NOMO-1 treated with DMSO at 0.1 percent for 48 hours (cell line): ENCODE results near the gene FNBP1.

Experiments used
- DNase-seq: peaks from one replicate; lab custom pipeline; 2025; ENCODE audit not compliant: unreplicated experiment; lab: John Stamatoyannopoulos, UW

FNBP1 gene

DNA sequence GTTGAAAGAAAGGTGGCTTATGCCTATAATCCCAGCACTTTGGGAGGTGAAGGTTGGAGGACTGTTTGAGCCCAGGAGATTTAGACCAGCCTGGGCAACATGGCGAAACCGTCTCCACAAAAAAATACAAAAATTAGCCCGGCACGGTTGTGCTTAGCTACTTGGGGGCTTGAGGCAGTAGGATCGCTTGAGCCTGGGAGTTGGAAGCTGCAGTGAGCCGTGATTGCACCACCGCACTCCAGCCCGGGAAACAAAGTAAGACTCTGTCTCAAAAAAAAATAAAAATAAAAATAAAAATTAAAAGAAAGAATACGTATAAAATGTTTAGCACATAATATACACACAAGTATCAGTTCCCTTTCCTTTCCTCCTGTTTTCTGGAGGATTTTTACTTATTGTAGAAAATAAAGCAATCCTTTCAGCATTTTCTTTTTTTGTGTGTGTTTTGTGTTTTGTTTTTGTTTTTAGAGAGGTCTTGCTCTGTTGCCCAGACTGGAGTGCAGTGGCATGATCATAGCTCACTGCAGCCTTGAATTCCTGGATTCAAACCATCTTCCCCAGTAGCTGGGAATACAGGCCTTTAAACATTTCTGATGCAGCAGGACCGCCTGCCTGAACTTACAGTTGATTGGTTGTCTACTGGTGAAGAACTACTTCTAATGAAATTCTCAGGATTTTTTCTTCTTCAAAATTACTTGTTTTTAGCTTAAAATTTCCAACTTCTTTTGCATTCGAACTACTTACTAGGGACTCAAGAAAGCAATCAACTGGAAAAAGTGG lies 6.6 kb upstream of the FNBP1 start:
- no peak for DNase-seq

DNA sequence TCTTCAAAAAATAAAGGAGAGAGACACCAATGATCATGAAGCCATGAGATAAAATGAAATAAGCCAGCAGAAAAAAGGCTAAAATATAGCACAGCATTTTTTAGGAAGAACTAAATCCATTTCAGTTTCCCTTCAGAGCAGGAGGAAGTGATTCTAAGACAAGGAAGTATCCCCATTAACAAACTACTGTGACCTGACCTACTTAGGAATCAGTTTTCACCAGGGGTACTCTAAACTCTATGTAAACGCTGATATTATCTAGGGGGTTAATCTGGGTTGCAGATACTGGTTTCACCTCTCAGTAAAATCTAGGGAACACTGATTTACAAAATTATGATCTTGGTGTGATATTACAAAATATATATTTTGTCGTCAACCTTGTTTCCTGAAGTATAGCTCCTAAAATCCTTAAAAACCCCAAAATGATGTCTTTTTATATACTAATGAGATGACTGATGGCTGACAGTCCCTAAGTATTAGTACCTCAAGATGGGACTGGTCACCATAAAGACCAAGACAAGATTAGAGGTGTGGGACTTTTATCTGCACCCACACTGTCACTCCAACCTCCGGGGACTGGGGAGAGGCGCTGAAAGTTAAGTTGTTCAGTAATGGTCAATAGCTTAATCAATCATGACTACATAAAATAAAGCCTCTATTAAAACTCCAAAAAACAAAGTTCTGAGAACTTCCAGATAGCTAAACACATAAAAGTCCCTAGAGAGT lies 2.9 kb upstream of the FNBP1 start:
- peak; percentile 71 for DNase-seq

DNA sequence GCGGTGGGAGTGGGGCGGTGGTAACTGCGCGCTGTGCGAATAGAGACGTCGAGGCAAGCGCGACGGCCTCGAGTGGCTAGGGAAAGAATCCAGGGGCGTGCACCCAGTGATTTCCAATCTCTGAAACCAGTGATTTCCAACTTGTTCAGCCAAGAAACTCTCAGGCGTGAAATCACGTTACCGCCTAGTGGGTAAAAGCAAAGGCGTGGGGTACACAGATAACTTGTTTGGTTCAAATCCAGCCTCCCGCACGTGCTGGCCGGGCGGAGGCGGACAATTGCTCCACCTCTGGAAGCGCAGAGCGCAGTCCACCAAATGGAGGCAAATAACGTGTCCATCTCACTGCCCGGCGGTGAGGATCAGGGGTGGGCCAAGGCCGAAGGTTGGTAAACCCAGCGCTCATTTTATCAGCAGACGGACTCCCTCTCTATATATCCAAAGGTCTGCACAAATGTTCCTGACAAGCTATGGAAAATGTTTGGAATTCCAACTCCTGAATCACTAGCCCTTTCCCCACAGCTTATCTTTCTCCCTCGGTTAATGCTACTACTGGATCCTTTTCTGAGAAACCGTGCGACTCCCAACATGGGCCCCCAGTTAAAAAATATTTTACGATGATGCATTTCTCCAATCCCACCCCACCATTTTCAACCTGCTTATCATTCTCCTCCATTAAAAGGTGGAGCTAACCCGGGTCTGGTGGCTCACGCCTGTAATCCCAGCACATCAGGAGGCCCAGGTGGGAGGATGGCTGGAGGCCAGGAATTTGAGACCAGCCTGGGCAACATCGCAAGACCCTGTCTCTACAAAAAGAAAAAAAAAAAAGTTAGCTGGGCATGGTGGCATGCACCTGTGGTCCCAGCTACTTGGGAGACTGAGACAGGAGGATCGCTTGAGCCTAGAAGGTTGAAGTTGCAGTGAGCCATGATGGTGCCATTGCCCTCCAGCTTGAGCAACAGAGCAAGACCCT lies 950 bp upstream of the FNBP1 start:
- DNase-seq: peak; percentile 16

DNA sequence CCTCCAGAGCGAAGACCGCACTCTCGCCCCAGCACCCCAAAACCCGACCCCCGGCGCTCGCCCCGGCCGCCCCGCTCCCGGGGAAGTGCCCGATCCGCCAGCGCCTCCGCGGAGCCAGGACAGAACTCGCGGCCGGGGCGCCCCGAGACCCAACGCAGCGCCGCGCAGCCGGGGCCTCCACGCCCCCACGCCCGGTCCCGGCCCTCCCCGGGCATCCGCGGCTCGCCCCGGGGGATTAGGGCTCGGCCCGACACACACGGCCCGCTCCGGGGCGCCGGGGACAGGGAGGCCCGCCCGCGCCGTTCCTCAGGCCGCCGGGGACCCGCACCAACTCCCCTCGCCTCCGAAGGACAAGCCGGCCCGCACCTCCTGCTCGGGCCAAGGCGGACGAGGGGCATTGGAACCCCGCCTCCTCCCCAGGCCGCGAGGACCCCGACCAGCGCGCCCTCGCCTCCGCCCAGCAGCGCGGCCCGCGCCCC lies 544 bp downstream of the FNBP1 start:
- no peak for DNase-seq

DNA sequence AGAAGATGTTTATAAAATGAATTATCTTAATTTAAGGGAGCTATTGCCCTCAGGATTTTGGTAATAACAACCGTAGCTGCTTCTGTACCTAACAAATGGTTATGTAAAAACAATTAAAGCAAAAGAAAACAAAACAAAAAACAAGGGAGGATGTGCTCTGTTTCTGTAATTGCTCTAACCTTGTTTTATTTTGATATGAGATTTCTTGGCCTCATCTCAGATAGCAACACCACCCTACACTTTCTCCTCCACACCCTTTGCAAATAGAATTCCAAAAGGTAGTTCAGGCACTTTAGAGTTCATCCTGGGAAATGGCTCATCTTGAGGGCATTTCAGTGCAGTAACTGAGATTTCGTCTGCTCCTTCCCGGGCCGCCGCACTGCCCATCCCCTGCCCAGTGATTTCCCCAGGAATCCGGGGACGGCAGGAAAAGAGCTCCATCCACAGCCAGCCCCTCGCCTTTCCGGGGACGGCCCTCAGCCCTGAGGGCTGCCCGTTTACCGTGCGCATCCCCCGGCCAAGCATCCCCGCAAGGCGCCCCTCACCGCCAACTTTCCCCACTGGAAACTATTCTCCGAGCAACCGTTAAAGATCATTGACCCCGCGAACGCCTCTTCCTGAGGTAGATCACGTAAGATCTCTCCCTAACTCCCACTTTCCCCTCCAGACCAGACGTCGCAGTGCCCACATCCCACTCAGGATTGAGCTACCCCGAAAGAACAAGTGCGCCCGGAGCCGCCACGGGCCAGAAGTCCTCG lies 1.2 kb downstream of the FNBP1 start:
- DNase-seq: no peak

DNA sequence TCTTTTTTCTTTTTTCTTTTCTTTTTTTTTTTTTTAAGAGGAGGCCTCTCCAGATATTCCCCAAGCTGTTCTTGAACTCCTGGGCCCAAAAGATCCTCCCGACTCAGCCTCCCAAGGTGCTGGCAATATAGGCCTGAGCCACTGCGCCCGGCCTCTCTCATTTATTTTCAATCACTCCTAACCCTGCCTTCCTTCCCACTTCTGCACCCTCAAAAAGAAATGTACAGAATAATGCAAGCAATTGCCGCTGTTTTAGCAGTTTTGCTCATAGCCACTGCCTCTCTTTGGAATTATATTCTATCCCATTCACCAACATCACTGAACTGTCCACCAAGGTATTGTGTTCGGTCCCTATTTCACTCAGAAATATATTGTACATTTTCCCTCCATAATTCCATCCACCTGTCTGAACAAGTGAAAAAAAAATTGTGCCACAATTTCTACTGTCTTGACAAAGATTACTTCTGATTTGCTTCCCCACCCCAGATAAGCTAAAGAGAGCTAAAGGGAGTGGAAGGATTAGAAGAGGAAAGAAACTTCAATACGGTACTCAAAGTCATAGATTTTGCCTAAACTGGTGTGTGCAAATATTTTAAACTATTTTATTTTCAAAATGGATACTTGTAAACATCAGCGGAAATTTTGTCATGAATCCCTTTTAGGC lies 1.9 kb downstream of the FNBP1 start:
- no peak for DNase-seq

DNA sequence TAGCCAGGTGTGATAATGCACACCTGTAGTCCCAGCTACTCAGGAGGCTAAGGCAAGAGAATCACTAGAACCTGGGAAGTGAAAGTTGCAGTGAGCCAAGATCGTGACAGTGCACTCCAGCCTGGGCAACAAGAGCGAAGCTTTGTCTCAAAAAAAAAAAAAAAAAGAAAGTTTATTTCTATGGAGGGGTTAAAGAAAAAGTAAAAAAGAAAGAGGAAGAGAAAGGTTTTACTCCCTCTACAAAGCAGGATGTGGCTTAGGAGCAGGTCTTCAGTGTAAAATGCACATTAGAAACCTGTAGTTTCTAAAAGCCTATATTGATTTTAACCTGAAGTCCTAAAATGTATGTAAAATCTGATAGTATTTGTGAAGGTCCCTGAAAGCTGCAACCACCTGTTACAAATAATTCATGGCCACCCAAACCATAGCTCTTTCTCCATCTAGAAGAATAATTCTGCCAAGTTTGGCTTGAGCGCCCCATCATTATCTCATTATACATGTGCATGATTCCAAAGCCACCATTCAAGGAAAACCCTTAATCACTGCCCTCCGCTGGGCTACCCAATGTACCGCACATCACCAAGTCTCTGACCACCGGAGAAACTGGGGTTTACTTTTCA lies 3.4 kb downstream of the FNBP1 start:
- DNase-seq: peak; percentile 78

DNA sequence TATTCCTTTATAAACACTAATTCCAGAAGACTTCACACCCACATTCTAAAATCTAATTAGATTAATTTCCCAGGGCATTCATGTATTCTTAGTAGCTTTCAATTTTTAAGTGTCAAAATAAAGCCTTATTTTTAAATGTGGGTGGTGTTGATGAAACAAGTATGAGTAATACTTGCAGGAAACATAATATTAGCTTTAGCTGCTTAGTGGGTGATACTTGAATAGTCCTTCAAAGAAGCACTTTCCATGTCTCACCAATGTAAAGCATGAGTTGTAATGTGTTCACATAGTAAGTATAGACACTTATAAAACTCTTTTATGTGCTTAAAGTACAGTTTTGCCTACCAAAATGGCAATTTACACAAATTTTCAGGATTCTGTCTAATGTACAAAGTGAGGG lies 6.9 kb downstream of the FNBP1 start:
- DNase-seq: no peak

DNA sequence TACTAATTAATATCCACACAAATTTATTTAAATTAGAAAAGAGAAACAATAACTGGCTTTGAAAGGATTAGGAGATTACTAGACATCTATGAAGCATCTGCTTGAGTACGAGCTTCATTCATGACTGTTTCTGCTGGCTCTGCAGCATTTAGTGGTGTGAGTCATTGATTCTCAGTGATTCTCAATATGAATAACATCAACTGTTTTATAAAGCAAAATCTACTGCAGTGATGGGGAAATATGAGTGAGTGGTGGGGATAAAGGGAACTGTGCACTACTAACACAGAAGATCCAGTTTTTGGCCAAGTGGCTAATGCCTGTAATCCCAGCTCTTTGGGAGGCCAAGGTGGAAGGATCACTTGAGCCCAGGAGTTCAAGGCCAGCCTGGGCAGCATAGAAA lies 8.4 kb downstream of the FNBP1 start:
- peak; percentile 28 for DNase-seq

DNA sequence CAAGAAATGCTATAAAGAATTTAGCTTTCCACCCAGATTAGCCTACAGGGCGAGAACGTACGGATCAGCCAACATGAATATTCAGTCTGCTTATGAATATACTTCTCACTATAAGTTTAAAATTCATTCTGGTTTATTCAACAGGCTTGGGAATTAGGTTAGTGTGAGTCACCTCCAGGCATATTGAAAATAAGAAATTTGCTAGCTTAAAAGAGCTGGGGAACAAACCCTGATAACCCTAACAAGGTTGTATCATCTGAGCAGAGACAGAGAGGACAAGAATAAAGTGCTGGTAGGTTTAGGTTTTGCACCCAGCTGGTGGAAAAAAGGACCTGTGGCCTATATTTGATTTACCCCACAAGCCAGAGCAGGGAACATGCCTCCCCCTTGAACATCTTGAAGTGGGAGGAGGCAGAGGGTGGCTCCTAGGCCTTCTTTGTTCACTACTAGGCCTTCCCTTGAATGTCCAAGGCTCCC lies 12.3 kb downstream of the FNBP1 start:
- no peak for DNase-seq

DNA sequence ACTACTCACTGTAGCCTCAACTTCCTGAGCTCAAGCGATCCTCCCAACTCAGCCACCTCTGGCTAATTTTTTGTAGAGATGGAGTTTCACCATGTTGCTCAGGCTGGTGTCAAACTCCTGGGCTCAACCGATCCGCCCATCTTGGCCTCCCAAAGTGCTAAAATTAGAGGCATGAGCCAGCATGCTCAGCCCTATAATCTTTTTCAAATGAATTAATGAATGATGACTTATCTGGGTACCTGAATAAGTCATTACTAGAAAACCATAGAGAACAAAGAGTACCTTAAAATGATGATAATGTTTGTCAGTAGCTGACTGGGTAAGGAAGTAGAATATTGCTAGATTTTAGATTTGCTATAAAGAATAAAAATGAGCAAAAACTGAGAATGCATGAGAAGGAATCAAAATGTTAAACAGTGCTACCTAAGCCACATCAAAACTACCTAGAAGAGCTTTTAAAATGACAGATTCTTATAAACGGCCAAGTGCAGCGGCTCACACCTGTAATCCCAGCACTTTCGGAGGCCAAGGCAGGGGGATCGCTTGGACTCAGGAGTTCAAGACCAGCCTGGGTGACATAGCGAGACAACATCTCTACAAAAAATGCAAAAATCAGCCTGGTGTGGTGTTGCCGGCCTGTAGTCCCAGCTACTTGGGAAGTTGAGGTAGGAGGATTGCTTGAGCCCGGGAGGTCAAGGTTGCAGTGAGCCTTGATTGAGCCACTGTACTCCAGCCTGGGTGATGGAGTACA lies 13.6 kb downstream of the FNBP1 start:
- no peak for DNase-seq

DNA sequence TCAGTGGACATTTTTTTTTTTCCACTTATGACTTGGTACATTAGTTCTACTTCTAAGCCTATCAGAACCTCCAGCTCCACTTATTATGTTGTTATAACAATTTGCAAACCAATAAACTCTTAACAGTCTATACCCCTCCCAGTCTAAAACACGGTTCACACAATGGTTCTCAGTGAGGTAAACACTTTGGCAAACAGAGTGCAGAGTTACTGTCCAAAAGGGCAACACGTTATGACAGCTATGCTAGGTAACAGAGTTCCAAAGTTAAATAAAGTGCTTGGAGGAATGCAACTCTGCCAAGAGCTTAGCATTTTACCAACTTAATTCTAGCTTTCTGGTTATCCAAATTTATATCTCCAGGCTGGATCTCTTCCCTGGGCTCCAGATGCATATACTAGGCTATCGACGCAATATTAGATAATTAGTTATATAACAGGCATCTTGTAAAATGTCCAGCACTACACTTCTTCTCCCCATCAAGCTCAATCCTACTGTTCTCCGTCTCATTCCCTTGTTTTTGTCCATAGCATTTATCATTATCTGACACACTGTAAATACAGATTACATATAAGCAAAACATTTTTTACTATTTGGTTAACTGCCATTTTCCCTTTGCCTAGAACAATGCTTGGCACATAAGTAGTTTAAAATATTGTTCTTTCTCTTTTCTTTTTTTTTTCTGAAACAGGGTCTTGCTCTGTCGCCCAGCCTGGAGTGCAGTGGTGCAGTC lies 14.3 kb downstream of the FNBP1 start:
- no peak for DNase-seq

DNA sequence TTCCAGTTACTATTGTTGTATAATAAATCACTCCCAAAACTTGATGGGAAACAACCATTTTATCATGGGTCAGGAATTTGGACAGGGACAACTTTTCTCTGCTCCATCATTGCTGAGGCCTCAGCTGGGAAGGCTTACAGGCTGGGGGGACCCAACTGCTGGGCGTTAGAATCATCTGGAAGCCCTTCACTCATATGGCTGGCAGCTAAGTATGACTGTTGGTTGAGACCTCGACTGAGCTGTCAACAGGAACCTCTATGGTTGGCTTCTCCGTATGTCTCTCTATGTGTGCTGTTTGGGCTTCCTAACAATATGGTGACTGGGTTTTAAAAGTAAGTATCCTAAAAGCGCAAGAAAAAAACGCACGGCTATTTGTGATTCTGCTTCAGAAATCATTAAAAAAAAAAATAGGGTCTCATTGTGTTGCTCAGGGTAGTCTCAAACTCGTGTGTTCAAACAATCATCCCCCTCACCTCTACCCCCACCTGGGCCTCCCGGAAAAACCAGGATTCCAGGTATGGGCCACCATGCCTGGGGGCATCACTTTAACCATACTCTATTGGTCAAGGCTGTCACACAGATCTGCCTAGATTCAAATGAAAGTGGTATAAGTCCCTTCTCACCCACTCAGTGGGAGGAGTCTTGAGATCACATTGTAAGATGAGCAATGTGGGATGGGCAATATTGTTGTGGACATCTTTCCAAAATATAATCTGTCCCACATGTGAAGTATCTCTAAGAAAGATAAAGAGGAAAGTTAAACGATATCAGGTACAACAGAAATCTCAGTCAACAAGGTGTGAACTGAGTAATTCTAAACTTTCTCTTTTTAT lies 15.2 kb downstream of the FNBP1 start:
- no peak for DNase-seq

DNA sequence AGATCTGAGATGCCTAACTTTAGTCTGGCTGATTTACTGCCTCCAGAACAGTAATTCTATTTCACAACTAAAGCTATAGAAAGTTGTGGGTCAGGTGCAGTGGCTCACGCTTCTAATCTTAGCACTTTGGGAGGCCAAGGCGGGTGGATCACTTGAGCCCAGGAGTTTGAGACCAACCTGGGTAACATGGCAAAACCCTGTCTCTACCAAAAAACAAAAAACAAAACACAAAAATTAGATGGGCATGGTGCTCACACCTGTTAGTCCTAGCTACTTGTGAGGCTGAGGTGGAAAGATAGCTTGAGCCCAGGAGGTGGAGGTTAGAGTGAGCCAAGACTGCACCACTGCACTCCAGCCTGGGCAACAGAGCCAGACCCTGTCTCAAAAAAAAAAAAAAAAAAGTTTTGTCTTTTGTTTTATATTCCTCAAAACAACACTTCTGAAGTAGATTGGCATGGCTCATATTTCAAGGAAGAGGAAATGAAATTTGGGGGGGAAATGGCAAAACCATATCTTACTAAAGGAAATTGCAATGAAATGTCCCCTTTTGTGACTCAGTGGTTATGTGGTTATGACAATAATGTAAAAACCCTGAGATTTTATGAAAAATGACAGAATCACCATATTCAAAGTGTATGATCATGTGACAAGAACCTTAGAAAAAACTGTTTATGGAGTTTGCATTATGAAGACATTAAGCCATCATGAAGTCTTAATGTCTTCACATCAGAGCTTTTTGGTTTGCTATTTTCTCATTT lies 16.2 kb downstream of the FNBP1 start:
- peak; percentile 67 for DNase-seq

DNA sequence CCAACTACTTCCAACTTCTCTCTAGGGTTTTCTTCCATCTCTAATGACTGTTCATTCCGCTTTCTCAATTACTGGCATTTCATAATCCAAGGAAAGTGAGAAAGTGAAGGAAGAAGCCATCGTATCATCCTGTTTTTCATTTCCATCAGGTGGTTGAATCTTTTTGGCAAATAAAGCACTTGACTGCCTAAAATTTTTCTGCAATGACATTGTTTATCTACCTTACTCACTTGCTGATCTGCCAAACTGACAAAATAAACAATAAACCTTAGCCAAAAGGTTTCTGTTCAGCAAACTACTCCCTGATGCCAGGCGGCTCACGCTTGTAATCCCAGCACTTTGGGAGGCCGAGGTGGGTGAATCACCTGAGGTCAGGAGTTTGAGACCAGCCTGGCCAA lies 18.4 kb downstream of the FNBP1 start:
- no peak for DNase-seq

DNA sequence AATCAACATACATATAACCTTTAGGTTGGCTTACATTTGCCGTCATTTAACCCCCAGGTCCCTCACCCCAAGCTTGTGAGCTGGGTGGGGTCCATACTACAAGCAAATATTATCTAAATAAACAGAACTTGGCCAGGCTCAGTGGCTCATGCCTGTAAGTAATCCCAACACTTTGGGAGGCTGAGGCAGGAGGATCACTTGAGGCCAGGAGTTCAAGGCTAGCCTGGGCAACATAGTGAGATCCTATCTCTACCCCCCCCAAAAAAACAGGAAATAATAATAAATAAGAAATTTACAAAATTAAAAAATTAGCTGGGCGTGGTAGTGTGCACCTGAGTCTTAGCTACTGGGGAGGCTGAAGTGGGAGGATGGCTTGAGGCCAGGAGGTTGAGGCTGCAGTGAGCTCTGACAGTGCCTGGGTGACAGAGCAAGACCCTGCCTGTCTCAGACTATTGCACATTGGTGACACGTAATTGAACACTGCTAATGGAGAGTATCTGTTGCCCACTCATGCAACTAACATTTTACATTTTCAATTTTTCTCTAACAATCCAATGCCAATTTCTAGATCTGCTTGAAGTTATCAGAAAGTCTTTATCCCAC lies 18.9 kb downstream of the FNBP1 start:
- no peak for DNase-seq
